ENCODE data around the gene CCDC88B. TPM values are rescaled to one million over a fixed set of nuclear protein-coding genes. Genes with fewer than 3 reads are reported as not detected.

CCDC88B gene
- total RNA-seq, 4 donors from 2014 or later, result 7.4 to 14.9 (median 13.7) TPM

- TF ChIP-seq CTCF (IDR thresholded peaks at IDR 0.05), result no peak
- TF ChIP-seq POLR2A (IDR thresholded peaks at IDR 0.05), result no peak
- Histone ChIP-seq H3K4me1 (no peaks in the 10 kb centered on the region), H3K27ac (no peak overlapping the region), H3K4me3 (no peak overlapping the region), H3K36me3 (no peaks in the 10 kb centered on the region), H3K27me3 (peaks cover 0 to 35% (median 0%) of the 10 kb centered on the region in 4 donors), H3K9me3 (no peaks in the 10 kb centered on the region)
- 70 to 92% methylated on average over 9 to 10 of the region's 11 CpGs for WGBS, 2 donors
- DNase-seq, result no peak
- intact Hi-C loops (cut with DNase I), result loop anchor here (10.0 kb wide), 1 partner anchor 269 kb away; no protein-coding TSS in a partner anchor
These were observed 46.1 kb downstream of the CCDC88B start for GRCh38 chr11:64385945-64386704.

GRCh38 chr11:64387916-64388315 lies 47.9 kb downstream of the CCDC88B start:
- DNase-seq, result no peak
- H3K4me1 ChIP-seq, result no peaks in the 10 kb centered on the region
- TF ChIP-seq CTCF (IDR thresholded peaks at IDR 0.05) (no peak), POLR2A (IDR thresholded peaks at IDR 0.05) (no peak)
- no peak overlapping the region for H3K4me3 ChIP-seq
- H3K36me3 ChIP-seq, result no peaks in the 10 kb centered on the region
- no peaks in the 10 kb centered on the region for H3K9me3 ChIP-seq
- peaks cover 0 to 19% (median 0%) of the 10 kb centered on the region in 4 donors for H3K27me3 ChIP-seq
- intact Hi-C loops (cut with DNase I), result loop anchor here (10.0 kb wide), 1 partner anchor 267 kb away; no protein-coding TSS in a partner anchor
- no peak overlapping the region for H3K27ac ChIP-seq

- Histone ChIP-seq H3K4me1 (no peaks in the 10 kb centered on the region), H3K27me3 (peaks cover 0 to 11% (median 0%) of the 10 kb centered on the region in 4 donors), H3K4me3 (no peak overlapping the region), H3K9me3 (no peaks in the 10 kb centered on the region), H3K27ac (no peak overlapping the region), H3K36me3 (no peaks in the 10 kb centered on the region)
- intact Hi-C loops (cut with DNase I), result loop anchor here (10.0 kb wide), 1 partner anchor 266 kb away; no protein-coding TSS in a partner anchor
- WGBS, 2 donors, result 71 to 80% methylated on average over 9 to 10 of the region's 10 CpGs
- TF ChIP-seq POLR2A (IDR thresholded peaks at IDR 0.05), result no peak
- DNase-seq, result no peak
These were observed 48.9 kb downstream of the CCDC88B start for GRCh38 chr11:64388894-64389293.

GRCh38 chr11:64389851-64390250 lies 49.8 kb downstream of the CCDC88B start:
- H3K27me3 ChIP-seq, result peaks cover 0 to 18% (median 0%) of the 10 kb centered on the region in 4 donors
- no peaks in the 10 kb centered on the region for H3K36me3 ChIP-seq
- H3K9me3 ChIP-seq, result no peaks in the 10 kb centered on the region
- intact Hi-C loops (cut with DNase I), result loop anchor here (10.0 kb wide), 1 partner anchor 265 kb away; no protein-coding TSS in a partner anchor
- no peak overlapping the region for H3K4me3 ChIP-seq
- WGBS, 2 donors, result 81 to 89% methylated on average over 2 of the region's 2 CpGs
- H3K27ac ChIP-seq, result no peak overlapping the region
- H3K4me1 ChIP-seq, result no peaks in the 10 kb centered on the region
- TF ChIP-seq POLR2A (IDR thresholded peaks at IDR 0.05) (no peak), CTCF (IDR thresholded peaks at IDR 0.05) (no peak)
- no peak for DNase-seq

GRCh38 chr11:64390558-64390957 lies 50.6 kb downstream of the CCDC88B start:
- H3K4me1 ChIP-seq, result no peaks in the 10 kb centered on the region
- H3K9me3 ChIP-seq, result no peaks in the 10 kb centered on the region
- TF ChIP-seq CTCF (IDR thresholded peaks at IDR 0.05) (no peak), POLR2A (IDR thresholded peaks at IDR 0.05) (no peak)
- intact Hi-C loops (cut with DNase I), result no loop called here
- H3K27ac ChIP-seq, result no peak overlapping the region
- DNase-seq, result no peak
- no peaks in the 10 kb centered on the region for H3K36me3 ChIP-seq
- H3K27me3 ChIP-seq, result peaks cover 0 to 23% (median 0%) of the 10 kb centered on the region in 4 donors
- no peak overlapping the region for H3K4me3 ChIP-seq
- 85 to 100% methylated on average over 2 to 3 of the region's 3 CpGs for WGBS, 2 donors

All from esophagus squamous epithelium (tissue), 5 donors.